MCF 10A (cell line): ENCODE results near the gene CSPG4. TPM values are rescaled to one million over a fixed set of nuclear protein-coding genes. Genes with fewer than 3 reads are reported as not detected.
"Not testable (repeated sequence)": the region's sequence is repeated elsewhere in the genome, so short reads cannot be mapped to it uniquely, and the experiment has no call there.

Experiments
- BruUV-seq: library from RNA; stranded (reverse); fragments of 400-500 nt; replicated peaks from 2 replicates; lab custom pipeline; 2021; lab: Mats Ljungman, UMichigan
- CTCF ChIA-PET: fragments of 300-600 bp; sonication (Branson Sonifier 250); formaldehyde crosslinking; extraction: SDS; loops from one replicate; lab custom pipeline; 2021; ENCODE audit warnings: antibody characterized with exemption, inconsistent platforms; lab: Yijun Ruan, JAX
- POLR2A ChIA-PET: fragments of 300-600, 350-650 bp; sonication (Branson Sonifier 250); formaldehyde crosslinking; extraction: SDS; loops from one replicate; lab custom pipeline; 2020; ENCODE audit warnings: antibody characterized with exemption, inconsistent platforms; lab: Yijun Ruan, JAX
- DNase-seq: peaks from one replicate; pipeline ENCODE4 v3.0.0-alpha.2; 2018; ENCODE audit not compliant: unreplicated experiment
- H3K27ac Mint-ChIP-seq: one replicate; pipeline ENCODE4 v1.8.0; 2022; ENCODE audit warnings: mild to moderate bottlenecking, low read depth, mixed read lengths; ENCODE audit not compliant: unreplicated experiment
- H3K27me3 Mint-ChIP-seq: one replicate; pipeline ENCODE4 v1.8.0; 2022; ENCODE audit warnings: mixed read lengths; ENCODE audit not compliant: insufficient read depth, unreplicated experiment
- H3K36me3 Mint-ChIP-seq: one replicate; pipeline ENCODE4 v1.8.0; 2022; ENCODE audit warnings: mild to moderate bottlenecking, moderate library complexity, mixed read lengths; ENCODE audit not compliant: insufficient read depth, unreplicated experiment
- H3K4me1 Mint-ChIP-seq: one replicate; pipeline ENCODE4 v1.8.0; 2022; ENCODE audit warnings: mixed read lengths; ENCODE audit not compliant: insufficient read depth, unreplicated experiment
- H3K4me3 Mint-ChIP-seq: one replicate; pipeline ENCODE4 v1.8.0; 2022; ENCODE audit warnings: mild to moderate bottlenecking, moderate library complexity, mixed read lengths; ENCODE audit not compliant: unreplicated experiment
- H3K9me3 Mint-ChIP-seq: one replicate; pipeline ENCODE4 v1.8.0; 2022; ENCODE audit warnings: mixed read lengths; ENCODE audit not compliant: unreplicated experiment
- intact Hi-C: fragments of 100-400 bp; cut with micrococcal nuclease; formaldehyde crosslinking; loops from 2 replicates; pipeline ENCODE4 v1.14.1; 2022
- total RNA-seq: library from RNA; stranded (reverse); gene quantifications from 2 replicates; pipeline ENCODE4 v1.2.3, GENCODE V29; 2022
- TF ChIP-seq, protein P1 (sequence below): fragments of 200-600 bp; IDR thresholded peaks from one replicate; pipeline ENCODE4 v1.8.0; 2022; ENCODE audit warnings: antibody characterized with exemption, mild to moderate bottlenecking; ENCODE audit not compliant: unreplicated experiment

CSPG4 gene
- total RNA-seq, 1 experiment from 2014 or later: 0.21 TPM

DNA sequence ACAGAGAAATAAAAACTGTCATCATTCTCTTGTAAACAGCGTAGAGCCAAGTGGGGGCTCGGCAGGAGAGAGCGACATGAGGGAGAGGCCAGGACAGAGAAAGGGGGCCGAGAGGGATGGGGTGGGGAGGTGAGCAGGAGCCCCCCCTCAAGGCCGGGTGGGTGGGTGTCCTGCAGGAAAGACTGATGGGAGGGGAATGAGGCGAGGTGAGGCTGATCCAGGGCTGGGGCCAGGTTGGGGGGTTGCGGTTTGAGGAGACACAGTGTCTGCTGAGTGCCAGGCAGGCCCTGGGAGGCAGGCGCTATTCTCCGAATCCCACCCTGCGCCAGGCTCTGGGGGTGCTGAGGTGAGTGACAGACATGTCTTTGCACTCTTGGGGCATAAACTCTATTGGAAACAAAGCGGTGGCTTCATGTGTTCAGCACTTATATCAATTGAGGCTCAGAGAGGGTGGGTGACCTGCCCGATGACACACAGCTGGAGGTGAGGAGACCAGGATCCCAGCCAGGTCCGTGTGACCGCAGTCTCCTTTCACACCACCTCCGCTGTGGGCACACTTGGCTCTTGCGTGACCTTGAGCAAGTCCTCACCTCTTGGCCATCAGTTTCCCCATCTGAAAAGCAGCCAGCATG, 19.6 kb upstream of the CSPG4 start:
- no peak overlapping the region for H3K27ac Mint-ChIP-seq
- CTCF ChIA-PET: interaction anchor here (0.6 to 1.6 kb wide), 10 partner anchors 8 to 364 kb away, joined by 3 to 16 read pairs (median 4); partner anchors contain the start of genes IMP3 and MAN2C1

DNA sequence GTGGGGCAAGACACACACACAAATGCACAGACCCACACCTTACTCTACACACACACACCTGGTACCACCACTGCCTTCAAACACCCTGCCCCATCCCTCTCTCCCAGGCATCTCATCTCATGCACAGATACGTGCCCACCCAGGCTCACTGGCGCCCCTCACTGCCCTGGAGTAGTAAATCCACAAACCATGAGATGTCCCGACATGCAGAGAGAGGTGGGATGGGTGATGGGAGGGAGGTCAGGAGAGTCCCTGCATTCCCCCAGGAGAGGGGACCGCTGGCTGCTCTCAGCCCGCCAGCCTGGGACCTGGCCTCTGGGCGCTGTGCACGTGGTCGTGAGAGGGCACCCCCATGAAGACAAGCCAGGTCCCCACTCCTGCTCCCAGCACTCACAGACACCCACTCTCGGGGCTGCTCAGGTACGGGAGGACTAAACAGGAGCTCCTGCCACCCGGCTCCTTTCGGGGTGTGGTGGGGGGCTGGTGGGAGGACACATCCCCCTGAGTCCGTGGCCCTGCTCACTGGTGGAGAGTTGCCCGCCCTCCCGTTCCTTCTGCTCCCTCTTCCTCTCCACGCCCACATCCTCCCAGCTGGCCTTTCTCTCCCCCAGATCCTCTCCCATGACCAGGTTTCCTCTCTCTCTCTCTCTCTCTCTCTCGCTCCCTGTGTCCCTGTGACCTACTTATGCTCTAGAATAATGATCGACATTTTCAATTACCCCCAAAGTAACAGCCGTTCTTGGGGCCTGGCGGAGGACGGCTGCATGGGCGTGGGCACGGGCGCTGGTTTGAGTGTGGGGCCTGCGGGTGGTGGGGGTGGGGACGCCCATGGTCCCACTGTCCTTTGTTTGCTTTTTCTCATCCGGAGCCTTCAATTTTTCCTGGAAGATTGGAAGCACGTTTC, 18.9 kb upstream of the CSPG4 start:
- Mint-ChIP-seq H3K4me1 (no peaks in the 10 kb centered on the region), H3K27me3 (no peaks in the 10 kb centered on the region), H3K27ac (no peak overlapping the region), H3K9me3 (no peaks in the 10 kb centered on the region), H3K4me3 (no peak overlapping the region), H3K36me3 (no peaks in the 10 kb centered on the region)
- CTCF ChIA-PET: interaction anchor here (1.6 kb wide), 1 partner anchor 70 kb away, joined by 3 read pairs; no protein-coding TSS in a partner anchor
- BruUV-seq: no TSS peak
- no peak for DNase-seq
- POLR2A ChIA-PET: no interaction called here
- intact Hi-C loops: no loop called here
- TF ChIP-seq, protein P1, sequence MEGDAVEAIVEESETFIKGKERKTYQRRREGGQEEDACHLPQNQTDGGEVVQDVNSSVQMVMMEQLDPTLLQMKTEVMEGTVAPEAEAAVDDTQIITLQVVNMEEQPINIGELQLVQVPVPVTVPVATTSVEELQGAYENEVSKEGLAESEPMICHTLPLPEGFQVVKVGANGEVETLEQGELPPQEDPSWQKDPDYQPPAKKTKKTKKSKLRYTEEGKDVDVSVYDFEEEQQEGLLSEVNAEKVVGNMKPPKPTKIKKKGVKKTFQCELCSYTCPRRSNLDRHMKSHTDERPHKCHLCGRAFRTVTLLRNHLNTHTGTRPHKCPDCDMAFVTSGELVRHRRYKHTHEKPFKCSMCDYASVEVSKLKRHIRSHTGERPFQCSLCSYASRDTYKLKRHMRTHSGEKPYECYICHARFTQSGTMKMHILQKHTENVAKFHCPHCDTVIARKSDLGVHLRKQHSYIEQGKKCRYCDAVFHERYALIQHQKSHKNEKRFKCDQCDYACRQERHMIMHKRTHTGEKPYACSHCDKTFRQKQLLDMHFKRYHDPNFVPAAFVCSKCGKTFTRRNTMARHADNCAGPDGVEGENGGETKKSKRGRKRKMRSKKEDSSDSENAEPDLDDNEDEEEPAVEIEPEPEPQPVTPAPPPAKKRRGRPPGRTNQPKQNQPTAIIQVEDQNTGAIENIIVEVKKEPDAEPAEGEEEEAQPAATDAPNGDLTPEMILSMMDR: no peak

More for the DNA sequence above, 19.6 kb upstream of the CSPG4 start:
- Mint-ChIP-seq H3K9me3 (no peaks in the 10 kb centered on the region), H3K4me3 (no peak overlapping the region), H3K4me1 (no peaks in the 10 kb centered on the region), H3K36me3 (no peaks in the 10 kb centered on the region), H3K27me3 (no peaks in the 10 kb centered on the region)
- intact Hi-C loops: no loop called here
- no peak for DNase-seq
- no TSS peak for BruUV-seq
- POLR2A ChIA-PET: interaction anchor here (0.7 to 1.8 kb wide), 4 partner anchors 9 to 188 kb away, joined by 3 to 4 read pairs (median 4); partner anchors contain the start of gene SNUPN
- TF ChIP-seq, protein P1: no peak

DNA sequence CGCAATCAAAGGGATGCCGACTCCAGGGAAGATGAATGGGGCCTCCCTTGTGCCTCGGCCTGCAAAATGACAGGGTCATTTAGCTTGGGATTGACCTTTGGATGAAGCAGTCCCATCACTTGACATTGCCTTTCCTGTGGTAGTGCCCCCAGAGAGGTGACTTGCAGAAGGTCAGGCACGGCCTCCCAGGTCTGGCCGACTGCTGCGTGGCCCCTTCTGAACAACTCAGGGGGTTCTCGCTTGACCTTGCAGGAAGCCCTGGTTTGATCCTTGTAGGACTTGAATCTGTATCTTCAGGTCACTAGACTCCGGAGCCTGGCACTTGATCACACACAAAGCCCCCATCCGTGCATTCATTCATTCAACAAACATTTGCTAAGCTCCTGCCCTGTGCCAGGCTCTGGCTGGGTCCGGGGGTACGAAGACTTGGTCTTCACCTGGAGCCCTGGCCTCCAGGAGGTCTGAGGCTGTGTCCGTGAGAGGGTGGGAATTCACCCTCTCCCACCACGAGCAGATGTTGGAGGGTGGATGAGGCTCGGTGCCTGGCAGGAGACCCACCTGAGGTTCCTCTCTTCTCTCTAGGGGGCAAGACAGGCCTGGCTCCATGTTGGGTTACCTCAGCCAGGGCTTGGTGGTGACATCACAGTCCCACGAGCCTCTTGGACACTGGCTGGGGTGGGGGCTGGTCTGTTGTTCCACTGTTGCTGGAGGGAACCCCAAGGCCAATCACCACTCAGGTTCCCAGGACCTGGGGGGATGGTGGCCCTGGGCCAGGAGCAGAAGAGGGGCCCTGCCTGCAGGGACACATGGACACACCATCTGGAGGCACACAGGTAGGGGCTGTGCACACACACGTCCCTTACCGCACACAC, 18.0 kb upstream of the CSPG4 start:
- H3K27me3 Mint-ChIP-seq, POLR2A ChIA-PET, BruUV-seq, DNase-seq, H3K27ac Mint-ChIP-seq, H3K36me3 Mint-ChIP-seq, intact Hi-C loops, H3K9me3 Mint-ChIP-seq, H3K4me3 Mint-ChIP-seq, H3K4me1 Mint-ChIP-seq: not testable (repeated sequence)
- CTCF ChIA-PET: interaction anchor here (1.0 to 1.6 kb wide), 2 partner anchors 44 to 71 kb away, joined by 3 read pairs; no protein-coding TSS in a partner anchor

DNA sequence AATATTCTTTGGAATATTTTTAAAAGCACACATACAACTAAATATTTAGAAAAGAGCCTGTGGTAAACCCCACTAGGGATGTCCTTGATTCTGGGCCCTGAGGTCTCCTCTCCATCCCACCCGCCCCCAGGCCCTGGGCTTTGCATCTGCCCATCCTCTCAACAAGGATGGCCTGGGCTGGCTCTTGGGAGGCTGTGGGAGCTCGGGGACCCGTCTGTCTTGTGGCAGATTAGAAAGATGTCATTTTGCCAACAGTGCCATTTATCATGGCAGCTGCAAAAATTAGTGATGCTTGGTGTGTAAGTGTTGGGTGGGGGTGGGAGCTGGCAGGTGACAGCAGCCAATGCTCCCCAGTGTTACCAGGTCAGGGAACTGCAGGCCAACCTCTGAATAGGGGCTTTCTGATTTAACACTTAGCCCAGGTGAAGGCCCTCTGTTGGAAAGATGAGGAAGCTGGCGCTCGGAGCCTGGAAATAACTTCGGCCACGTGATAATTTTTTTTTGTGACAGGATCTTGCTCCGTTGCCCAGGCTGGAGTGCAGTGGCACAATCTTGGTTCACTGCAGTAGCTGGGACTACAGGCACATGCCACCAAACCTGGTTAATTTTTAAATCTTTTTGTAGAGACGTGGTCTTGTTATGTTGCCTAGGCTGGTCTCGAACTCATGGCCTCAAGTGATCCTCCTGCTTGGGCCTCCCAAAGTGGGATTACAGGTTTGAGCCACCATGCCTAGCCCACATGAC, 16.9 kb upstream of the CSPG4 start:
- H3K4me1 Mint-ChIP-seq: no peaks in the 10 kb centered on the region
- no peak overlapping the region for H3K4me3 Mint-ChIP-seq
- CTCF ChIA-PET: interaction anchor here (0.6 to 2.4 kb wide), 5 partner anchors 9 to 277 kb away, joined by 3 to 9 read pairs (median 4); no protein-coding TSS in a partner anchor
- H3K36me3 Mint-ChIP-seq: no peaks in the 10 kb centered on the region
- H3K27me3 Mint-ChIP-seq: no peaks in the 10 kb centered on the region
- no peak overlapping the region for H3K27ac Mint-ChIP-seq
- TF ChIP-seq, protein P1: no peak
- no peak for DNase-seq
- intact Hi-C loops: no loop called here
- BruUV-seq: no TSS peak
- POLR2A ChIA-PET: interaction anchor here (0.6 kb wide), 2 partner anchors 26 to 270 kb away, joined by 3 read pairs; no protein-coding TSS in a partner anchor
- H3K9me3 Mint-ChIP-seq: no peaks in the 10 kb centered on the region
